Globus pallidus (tissue), 1 donor: ENCODE results near the gene ATP5PD.

ENCODE experiments used
- DNase-seq: peaks from one replicate; pipeline ENCODE4 v3.0.0-alpha.2; 2015; ENCODE audit warnings: low spot score

The ATP5PD gene

DNA sequence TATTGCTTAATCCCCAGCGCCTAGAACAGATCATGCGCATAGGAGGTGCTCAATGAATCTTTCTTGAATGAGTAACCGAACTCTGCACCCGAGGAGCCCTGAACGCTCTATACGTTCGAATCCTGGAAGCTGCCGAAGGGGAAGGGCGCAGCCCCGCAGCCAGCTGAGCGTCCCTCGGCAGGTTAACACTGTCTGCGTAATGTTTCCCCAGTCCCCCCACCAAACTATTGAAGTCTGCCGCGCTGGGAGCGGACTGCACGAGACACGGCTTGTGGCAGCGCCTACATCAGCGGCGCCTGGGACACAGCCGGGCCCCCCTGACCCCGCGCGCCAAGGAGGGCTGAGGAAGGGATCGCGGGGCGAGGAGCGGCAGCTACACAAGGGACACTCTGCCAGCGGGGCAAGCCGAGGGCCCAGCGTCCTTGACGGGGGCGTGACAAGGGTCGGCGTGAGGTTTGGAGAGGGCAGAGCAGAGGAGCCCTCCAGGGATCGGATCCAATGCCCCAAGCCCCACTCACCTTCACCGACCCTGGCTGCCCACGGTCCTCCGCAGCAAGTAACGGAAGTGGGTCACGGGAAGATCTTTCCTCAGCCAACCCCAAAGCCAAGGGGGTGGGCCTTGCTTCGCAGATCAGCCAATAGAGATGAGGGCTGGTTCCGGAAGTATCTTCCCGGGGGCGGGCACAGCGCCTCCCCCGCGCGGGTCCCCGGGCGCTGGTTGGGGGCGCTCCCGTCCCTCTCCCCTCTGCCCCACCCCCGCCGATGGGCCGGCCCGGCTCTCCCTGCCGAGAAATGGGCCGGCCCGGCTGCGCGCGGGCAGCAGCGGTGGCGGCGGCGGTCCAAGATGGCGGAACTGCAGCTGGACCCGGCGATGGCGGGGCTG lies at the start of gene ATP5PD, which contains the start of gene KCTD2:
ATP5PD (minus strand) TSS at position 563 of the 883 bp plus-strand sequence. CDS start 4,319 bp downstream, outside the sequence.
KCTD2 (plus strand) TSS at position 819 of the 883 bp plus-strand sequence; CDS start at position 845, 26 bp downstream.
- DNase-seq = peak; percentile 97

- DNase-seq = peak; percentile 34
Observed at GRCh38 chr17:75096082-75096625, 49.4 kb upstream of the ATP5PD start.

- DNase-seq = no peak
Observed at GRCh38 chr17:75094871-75095399, 48.2 kb upstream of the ATP5PD start.

- no peak for DNase-seq
Observed at GRCh38 chr17:75093548-75094158, 46.9 kb upstream of the ATP5PD start.

- DNase-seq = no peak
Observed at GRCh38 chr17:75091855-75092327, 45.1 kb upstream of the ATP5PD start.

DNA sequence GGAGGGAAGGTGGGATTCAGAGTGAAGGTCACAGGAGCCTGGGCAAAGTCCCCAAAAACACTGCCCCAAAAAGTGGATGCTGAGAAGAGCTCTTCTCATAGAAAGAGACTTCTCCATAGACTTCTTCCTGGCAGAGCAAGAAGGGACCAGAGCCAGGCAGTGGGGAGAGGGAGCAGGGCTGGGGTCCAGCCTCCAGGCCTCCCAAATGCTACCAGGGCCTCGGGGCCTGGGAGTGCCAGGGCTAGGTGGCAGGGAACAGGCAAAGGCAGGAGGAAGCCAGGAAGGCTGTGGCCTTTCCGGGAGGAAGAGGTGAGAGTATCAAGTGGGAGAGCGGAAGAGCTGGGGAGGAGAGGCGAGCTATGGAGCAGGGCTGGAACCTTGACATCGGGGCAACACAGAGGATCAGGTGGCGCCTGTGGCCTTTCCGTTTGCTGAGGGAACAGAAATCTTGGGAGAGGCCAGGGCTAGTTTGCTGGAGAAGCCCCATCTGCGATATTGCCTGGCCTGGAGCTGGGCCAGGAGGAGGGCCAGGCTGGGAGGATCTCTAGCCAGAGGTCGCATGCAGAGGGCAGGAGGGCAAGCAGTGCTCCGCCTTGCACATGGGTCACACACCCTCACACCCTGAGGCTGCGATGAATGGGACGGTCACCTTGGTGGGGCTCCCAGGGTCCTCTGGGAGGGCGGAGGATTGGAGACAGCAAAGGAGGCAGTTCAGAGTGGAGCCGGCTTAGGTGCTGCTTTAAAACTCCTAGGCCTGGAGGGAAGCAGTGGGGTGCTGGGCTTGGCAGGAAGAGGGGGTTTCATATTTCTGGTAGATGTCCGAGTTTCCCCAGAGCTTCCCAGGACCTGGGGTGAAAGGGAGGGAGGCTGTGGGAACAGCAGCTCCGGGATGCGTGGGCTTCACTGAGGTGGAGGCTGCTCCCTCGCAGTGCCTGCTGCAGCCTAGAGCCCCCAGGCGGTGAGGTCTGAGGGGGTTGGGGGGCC lies 44.4 kb upstream of the ATP5PD start:
- no peak for DNase-seq

- no peak for DNase-seq
Observed at GRCh38 chr17:75088465-75089417, 42.0 kb upstream of the ATP5PD start.

DNA sequence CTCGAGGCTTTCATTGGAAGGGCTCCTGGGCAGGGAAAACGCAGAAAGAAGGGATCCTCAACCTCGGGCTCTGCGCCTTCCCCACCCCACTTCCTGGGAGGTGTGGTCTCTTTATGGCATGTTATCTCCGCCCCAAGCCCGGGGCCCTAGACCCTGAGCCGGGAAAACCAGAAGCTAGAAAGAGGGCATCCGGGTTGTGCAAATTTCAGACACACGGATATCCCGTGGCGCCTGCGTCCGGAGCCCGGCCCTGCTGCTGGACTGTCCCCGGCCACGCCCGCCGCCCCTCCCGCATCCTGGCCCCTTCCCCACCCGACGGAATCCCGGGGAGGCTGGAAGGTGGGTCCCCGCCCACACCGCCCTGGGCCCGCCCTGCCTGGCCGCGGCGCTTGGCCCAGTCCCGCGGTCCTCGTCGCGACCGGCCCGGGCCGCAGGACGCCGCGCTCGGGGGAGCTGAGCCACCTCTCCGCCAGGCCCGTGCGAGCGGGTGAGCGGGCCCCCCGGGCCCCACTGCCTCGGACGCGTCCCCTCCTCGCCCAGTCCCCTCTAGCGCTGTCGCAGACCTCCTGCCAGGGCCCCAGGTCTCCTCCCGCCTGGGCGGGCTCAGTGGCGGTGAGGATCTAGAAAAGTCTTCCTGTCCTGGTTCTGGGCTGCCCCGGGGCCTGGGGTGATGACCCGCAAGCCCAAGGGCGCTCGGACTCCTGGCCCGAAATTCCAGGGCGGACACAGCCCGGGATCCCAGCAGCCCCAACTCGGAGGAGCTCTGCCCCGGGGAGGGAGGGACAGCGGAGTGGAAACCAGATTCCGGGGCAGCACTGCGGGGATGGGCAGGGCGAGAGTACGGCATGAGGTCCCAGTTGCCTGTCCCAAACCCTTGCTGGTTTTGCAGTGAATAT lies 41.0 kb upstream of the ATP5PD start, which contains the start of gene SLC16A5:
SLC16A5 (plus strand) TSS at position 397 of the 896 bp plus-strand sequence. CDS start 5,683 bp downstream, outside the sequence.
- DNase-seq = no peak

DNA sequence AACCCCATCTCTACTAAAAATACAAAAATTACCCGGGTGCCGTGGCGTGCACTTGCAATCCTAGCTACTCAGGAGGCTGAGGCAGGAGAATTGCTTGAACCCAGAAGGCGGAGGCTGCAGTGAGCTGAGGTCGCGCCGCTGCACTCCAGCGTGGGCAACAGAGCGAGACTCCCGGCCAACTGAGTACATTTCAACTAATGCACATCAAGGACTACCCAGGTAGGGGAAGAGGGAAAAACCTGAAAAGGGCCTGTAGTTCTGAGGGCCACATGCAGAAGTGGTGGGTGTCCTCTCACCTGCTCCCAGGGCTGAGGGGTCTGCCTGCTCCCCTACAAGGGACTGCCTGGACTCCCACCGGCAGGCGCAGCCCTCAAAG lies 40.4 kb upstream of the ATP5PD start:
- DNase-seq = no peak

GRCh38 chr17:75086496-75087181 lies 39.9 kb upstream of the ATP5PD start:
- DNase-seq = no peak

DNA sequence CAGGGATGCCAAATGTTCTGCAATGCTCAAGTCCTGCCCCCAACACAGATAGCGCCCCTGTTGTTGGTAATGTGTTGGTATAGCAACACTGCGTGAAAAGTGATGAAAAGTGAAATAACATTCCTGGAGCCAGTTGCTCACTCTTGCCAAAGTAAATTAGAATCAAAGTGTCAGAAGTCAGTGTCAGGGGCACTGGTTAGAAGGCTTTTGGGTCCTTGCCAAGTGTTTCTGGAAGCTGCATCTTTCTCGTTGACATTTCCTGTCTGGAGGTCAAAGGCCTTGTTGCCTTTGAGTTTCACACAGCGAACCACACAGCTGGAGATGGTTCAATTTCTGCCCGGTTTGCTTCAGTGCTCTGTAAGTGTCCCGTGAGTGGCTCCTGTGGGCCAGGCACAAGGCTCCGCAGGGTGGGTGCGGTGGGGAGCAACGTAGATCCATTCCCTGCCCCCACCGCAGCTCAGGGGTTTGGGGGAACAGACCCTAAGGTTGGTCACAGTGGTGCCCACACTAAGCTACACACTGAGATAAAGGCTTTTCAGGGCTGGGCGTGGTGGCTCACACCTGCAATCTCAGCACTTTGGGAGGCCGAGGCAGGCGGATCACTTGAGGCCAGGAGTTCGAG lies 37.4 kb upstream of the ATP5PD start:
- no peak for DNase-seq

- DNase-seq = no peak
Observed at GRCh38 chr17:75082683-75083082, 35.9 kb upstream of the ATP5PD start.

DNA sequence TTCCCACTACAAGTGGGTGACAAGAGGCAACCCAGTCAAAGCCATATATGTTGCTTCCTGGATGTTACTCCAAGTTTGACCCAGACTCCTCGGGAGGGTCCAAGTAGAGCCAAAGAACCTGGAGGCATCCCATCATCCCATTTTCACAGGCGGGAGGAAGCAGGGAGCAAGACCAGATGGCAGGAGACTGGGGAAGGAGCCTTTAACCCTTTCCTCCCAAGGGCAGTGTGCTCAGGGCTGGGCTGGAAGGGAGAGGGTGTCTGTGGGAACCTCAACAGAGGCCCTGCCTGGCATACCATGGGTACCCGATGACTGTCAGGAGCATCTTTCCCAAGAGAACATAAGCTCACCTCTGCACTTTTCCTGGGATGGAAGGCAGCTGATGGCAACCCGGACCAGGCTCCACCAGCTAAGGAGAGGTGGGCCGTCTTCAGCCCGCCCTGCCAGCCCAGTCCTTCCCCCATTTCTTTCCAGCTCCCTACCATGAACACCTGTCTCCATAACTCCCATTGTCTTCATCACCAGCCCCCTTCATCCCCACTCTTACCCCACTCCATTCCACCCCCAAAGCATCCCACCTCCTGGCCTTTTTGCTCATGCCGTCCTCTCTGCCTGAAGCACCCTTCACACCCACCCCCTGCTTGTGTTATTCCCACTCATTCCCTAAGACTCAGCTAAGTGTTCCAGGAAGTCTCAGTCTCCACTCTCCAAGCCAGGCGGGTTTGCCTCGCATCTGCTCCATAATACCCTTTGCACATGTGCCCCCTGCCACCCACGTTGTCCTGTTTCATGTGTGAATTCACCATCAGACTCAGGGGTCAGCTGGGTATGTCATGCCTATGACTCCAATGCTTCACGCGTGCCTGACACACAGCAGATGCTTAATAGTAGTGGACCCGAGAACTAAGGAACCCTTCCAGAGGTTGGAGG lies 35.1 kb upstream of the ATP5PD start:
- DNase-seq = no peak

DNA sequence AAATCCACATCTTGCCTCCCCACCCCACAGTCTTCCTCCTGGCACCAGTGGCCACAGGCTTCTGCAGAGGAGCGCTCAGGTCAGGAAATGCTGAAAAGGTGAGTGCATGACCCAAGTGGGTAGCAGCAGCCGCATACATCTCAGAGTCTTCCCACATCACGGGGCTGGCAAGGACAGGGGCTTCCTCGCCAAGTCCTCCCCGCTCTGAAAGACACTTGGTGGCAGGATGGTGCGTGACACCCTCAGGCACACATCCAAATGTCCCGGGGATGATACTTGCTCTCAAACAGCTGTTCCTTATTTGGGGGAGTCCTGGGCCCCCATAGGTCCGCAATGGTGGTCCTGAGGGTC lies 32.2 kb upstream of the ATP5PD start:
- no peak for DNase-seq

GRCh38 chr17:75078284-75079022 lies 31.7 kb upstream of the ATP5PD start:
- no peak for DNase-seq
